PC-9 (cell line): Measurements from ENCODE around the gene ORC3. TPM values are rescaled to one million over a fixed set of nuclear protein-coding genes. Genes with fewer than 3 reads are reported as not detected.

Experiments
- BruUV-seq: library from RNA; stranded (reverse); fragments of 400-500 nt; replicated peaks from 2 replicates; lab custom pipeline; 2021; lab: Mats Ljungman, UMichigan
- CTCF ChIA-PET: fragments of 300-600 bp; sonication (Branson Sonifier 250); formaldehyde crosslinking; loops from one replicate; lab custom pipeline; 2022; ENCODE audit warnings: antibody characterized with exemption; lab: Charles Lee
- POLR2A ChIA-PET: fragments of 300-600 bp; sonication (Branson Sonifier 250); formaldehyde crosslinking; loops from one replicate; lab custom pipeline; 2022; ENCODE audit warnings: antibody characterized with exemption; ENCODE audit not compliant: unreplicated experiment; lab: Charles Lee
- DNase-seq, 2 experiments: peaks; one replicate each; pipeline versions ENCODE4 v3.0.0 to v3.0.0-alpha.2; 2015 to 2022; ENCODE audit warnings: mixed read lengths in 1 of 2
- H2AFZ ChIP-seq: fragments of 200-600 bp; sonication (generic); 2 replicates; pipeline ENCODE4 v1.8.1; 2017; ENCODE audit warnings: antibody characterized with exemption
- H3F3A ChIP-seq: fragments of 200-600 bp; sonication (generic); 2 replicates; pipeline ENCODE4 v1.8.1; 2017; ENCODE audit warnings: antibody characterized with exemption, mild to moderate bottlenecking, low read depth; ENCODE audit not compliant: insufficient read depth
- H3K27ac ChIP-seq: fragments of 200-600 bp; sonication (generic); 2 replicates; pipeline ENCODE4 v1.6.1; 2016; ENCODE audit warnings: mixed run types
- H3K27me3 ChIP-seq: fragments of 200-600 bp; sonication (generic); 2 replicates; pipeline ENCODE4 v1.6.1; 2016; ENCODE audit warnings: low read depth, mixed run types; ENCODE audit not compliant: insufficient read depth
- H3K36me3 ChIP-seq: fragments of 200-600 bp; sonication (generic); 2 replicates; pipeline ENCODE4 v1.6.1; 2016; ENCODE audit warnings: low read depth, mixed run types
- H3K4me1 ChIP-seq: fragments of 200-600 bp; sonication (generic); replicated peaks from 2 replicates; pipeline ENCODE4 v1.6.1; 2016; ENCODE audit warnings: mixed run types; ENCODE audit not compliant: insufficient read depth
- H3K4me2 ChIP-seq: fragments of 200-600 bp; sonication (generic); 2 replicates; pipeline ENCODE4 v1.6.1; 2017; ENCODE audit warnings: mixed run types
- H3K4me3 ChIP-seq: fragments of 200-600 bp; sonication (generic); 2 replicates; pipeline ENCODE4 v1.6.1; 2016; ENCODE audit warnings: mixed run types
- H3K79me2 ChIP-seq: fragments of 200-600 bp; sonication (generic); 2 replicates; pipeline ENCODE4 v1.6.1; 2017; ENCODE audit warnings: low read depth, mixed run types
- H3K9me2 ChIP-seq: fragments of 200-600 bp; sonication (generic); 2 replicates; pipeline ENCODE4 v1.8.1; 2017; ENCODE audit warnings: mild to moderate bottlenecking; ENCODE audit not compliant: insufficient read depth
- H3K9me3 ChIP-seq: fragments of 200-600 bp; sonication (generic); 2 replicates; pipeline ENCODE4 v1.8.1; 2016; ENCODE audit warnings: low read depth; ENCODE audit not compliant: insufficient read depth
- H4K20me1 ChIP-seq: fragments of 200-600 bp; sonication (generic); 2 replicates; pipeline ENCODE4 v1.8.1; 2017; ENCODE audit not compliant: insufficient read depth
- CTCF ChIP-seq: fragments of 200-600 bp; sonication (generic); conservative IDR thresholded peaks from 2 replicates; pipeline ENCODE4 v1.6.1; 2017; ENCODE audit warnings: mixed run types, antibody characterized with exemption, mild to moderate bottlenecking, moderate library complexity
- EZH2 ChIP-seq: fragments of 200-600 bp; sonication (generic); IDR thresholded peaks from 2 replicates; pipeline ENCODE4 v1.8.0; 2017; ENCODE audit warnings: antibody characterized with exemption, low read depth
- intact Hi-C: fragments of 100-400 bp; cut with micrococcal nuclease; formaldehyde crosslinking; loops from one replicate; pipeline ENCODE4 v1.10.0; 2022; ENCODE audit not compliant: unreplicated experiment
- total RNA-seq: library from RNA; stranded (reverse); gene quantifications from 2 replicates; pipeline ENCODE4 v1.2.3, GENCODE V29; 2021

The ORC3 gene
- total RNA-seq, 1 experiment from 2014 or later, result 24.3 TPM

GRCh38 chr6:87663434-87663833 lies 73.5 kb downstream of the ORC3 start:
- no peak for DNase-seq
- Histone ChIP-seq H3K79me2 (no peaks in the 10 kb centered on the region), H3K9me3 (no peaks in the 10 kb centered on the region), H3K4me1 (no peaks in the 10 kb centered on the region), H3K4me3 (no peak overlapping the region), H3K9me2 (no peaks in the 10 kb centered on the region), H2AFZ (no peak overlapping the region), H4K20me1 (no peaks in the 10 kb centered on the region), H3K36me3 (no peaks in the 10 kb centered on the region), H3K27me3 (no peaks in the 10 kb centered on the region), H3F3A (no peaks in the 10 kb centered on the region), H3K4me2 (no peak overlapping the region), H3K27ac (no peak overlapping the region)
- intact Hi-C loops, result no loop called here
- no TSS peak for BruUV-seq
- POLR2A ChIA-PET, result no interaction called here
- TF ChIP-seq CTCF (no peak), EZH2 (no peak)
- CTCF ChIA-PET, result no interaction called here

GRCh38 chr6:87664921-87665485 lies 75.1 kb downstream of the ORC3 start:
- Histone ChIP-seq H3K36me3 (no peaks in the 10 kb centered on the region), H3K4me1 (no peaks in the 10 kb centered on the region), H3K27ac (no peak overlapping the region), H3K9me2 (no peaks in the 10 kb centered on the region), H3K4me3 (no peak overlapping the region), H3K4me2 (no peak overlapping the region), H2AFZ (no peak overlapping the region), H3K9me3 (no peaks in the 10 kb centered on the region), H3F3A (no peaks in the 10 kb centered on the region), H4K20me1 (no peaks in the 10 kb centered on the region), H3K27me3 (no peaks in the 10 kb centered on the region), H3K79me2 (no peaks in the 10 kb centered on the region)
- TF ChIP-seq EZH2 (no peak), CTCF (no peak)
- no peak for DNase-seq
- intact Hi-C loops, result no loop called here
- no TSS peak for BruUV-seq
- ChIA-PET CTCF (no interaction called here), POLR2A (no interaction called here)

- Histone ChIP-seq H3K4me1 (0 out of 2 replicates have a peak, but pooled peaks cover 5% of the 10 kb centered on the region), H3K9me2 (no peaks in the 10 kb centered on the region), H4K20me1 (no peaks in the 10 kb centered on the region), H3K36me3 (no peaks in the 10 kb centered on the region), H3K27ac (no peak overlapping the region), H3K79me2 (no peaks in the 10 kb centered on the region), H3K9me3 (no peaks in the 10 kb centered on the region), H3K27me3 (no peaks in the 10 kb centered on the region), H3K4me2 (no peak overlapping the region), H2AFZ (no peak overlapping the region), H3F3A (peaks cover 4% of the 10 kb centered on the region; the same call in 1 of the 2 replicates), H3K4me3 (no peak overlapping the region)
- no peak for DNase-seq
- POLR2A ChIA-PET, result no interaction called here
- CTCF ChIA-PET, result interaction anchor here (0.7 kb wide), 1 partner anchor 52 kb away, joined by 16 read pairs; no protein-coding TSS in a partner anchor
- intact Hi-C loops, result no loop called here
- no TSS peak for BruUV-seq
- TF ChIP-seq EZH2 (no peak), CTCF (no peak)
These were observed 77.1 kb downstream of the ORC3 start for GRCh38 chr6:87667032-87667431.
